H1 (cell line): ENCODE data around the gene SMAGP. TPM values are rescaled to one million over a fixed set of nuclear protein-coding genes. Genes with fewer than 3 reads are reported as not detected.

ENCODE experiments used
- GABPA ChIP-seq: IDR thresholded peaks from 2 replicates; pipeline ENCODE4 v1.6.1; 2011; ENCODE audit warnings: mild to moderate bottlenecking, low read length, moderate library complexity, borderline replicate concordance; ENCODE audit not compliant: insufficient read depth
- JUND ChIP-seq: IDR thresholded peaks from 2 replicates; pipeline ENCODE4 v1.6.1; 2011; ENCODE audit warnings: mild to moderate bottlenecking, improper control_type of control experiment, low read length
- KDM4A ChIP-seq: IDR thresholded peaks from one replicate; pipeline ENCODE4 v1.7.1; 2012; ENCODE audit warnings: low read depth, mild to moderate bottlenecking, moderate library complexity, low read length, inconsistent platforms; ENCODE audit not compliant: severe bottlenecking
- POLR2A ChIP-seq, 2 experiments: IDR thresholded peaks; 1 replicate in 1 of 2; 2 replicates in 1 of 2; pipeline ENCODE4 v1.6.1; 2011; ENCODE audit warnings: low read depth in 2 of 2, low read length in 2 of 2, mild to moderate bottlenecking in 2 of 2; ENCODE audit errors: control extremely low read depth in 1 of 2
- POU5F1 ChIP-seq: IDR thresholded peaks from 2 replicates; pipeline ENCODE4 v1.6.1; 2011; ENCODE audit warnings: low read depth, mild to moderate bottlenecking, low read length, moderate library complexity
- RAD21 ChIP-seq, 2 experiments: IDR thresholded peaks in 1 of 2; conservative IDR thresholded peaks in 1 of 2; 2 replicates each; pipeline ENCODE4 v1.6.1; 2011; ENCODE audit warnings: low read depth in 2 of 2, low read length in 2 of 2, improper control_type of control experiment in 1 of 2, inconsistent platforms in 1 of 2, mild to moderate bottlenecking in 1 of 2, moderate library complexity in 1 of 2
- SAP30 ChIP-seq: fragments of 300-600 bp; sonication (generic); IDR thresholded peaks from 2 replicates; pipeline ENCODE4 v1.7.1; 2012; ENCODE audit warnings: low read length, moderate library complexity, mild to moderate bottlenecking, inconsistent platforms; ENCODE audit not compliant: insufficient read depth, insufficient replicate concordance
- polyA plus RNA-seq, 7 experiments: library from polyadenylated mRNA; depleted of rRNA in 3 of 7; stranded (reverse) in 5 of 7; unstranded in 2 of 7; fragments of >200 nt in 5 of 7; fragments of 200-250 nt in 2 of 7; gene quantifications; 1 replicate in 5 of 7; 2 replicates in 1 of 7; 4 replicates in 1 of 7; pipeline versions ENCODE4 v1.2.1 to v1.2.3, GENCODE V29; 2011 to 2013; ENCODE audit warnings: missing spikeins in 2 of 7, mixed read lengths in 2 of 7
- total RNA-seq: library from RNA; stranded (reverse); fragmentation: NEBNext Ultra II Directional; extraction: Animal tissue kit (Norgen Biotek cat#: 25700); gene quantifications from 2 replicates; pipeline ENCODE4 v1.2.1, GENCODE V29; 2021

Gene SMAGP
- total and polyA plus RNA-seq, 2 of the 8 experiments (the other 6 are each of a cell fraction or from before 2014, with no cell fraction given): 9.4 to 12.7 TPM

- TF ChIP-seq RAD21 (IDR thresholded peaks at IDR 0.05 in 1 of 2, conservative IDR thresholded peaks at IDR 0.05 in 1 of 2; ENCODE audit: low read depth in 2 of 2, low read length in 2 of 2) (no peak), SAP30 (no peak), POLR2A (IDR thresholded peaks at IDR 0.05; ENCODE audit: control extremely low read depth in 1 of 2, low read depth in 2 of 2, low read length in 2 of 2) (no peak), GABPA (no peak), POU5F1 (no peak), KDM4A (no peak), JUND (no peak)
- TF ChIP-seq, all 59 proteins: peak for 0
Observed at GRCh38 chr12:51265024-51265423, 5.2 kb downstream of the SMAGP start (continued).
